Stimulated activated CD8-positive, alpha-beta memory T cell treated with anti-CD3 and anti-CD28 coated beads, Interleukin-12 subunit alpha, Interleukin-12 subunit beta, amount 100 ng/mL, for 4 hours (primary cell): ENCODE measurements around the gene C4BPA.

ENCODE experiments used
- DNase-seq: peaks from one replicate; pipeline ENCODE4 v3.0.0-alpha.2; 2020; ENCODE audit warnings: low read depth

Gene C4BPA

GRCh38 chr1:207077470-207078377, 26.3 kb upstream of the C4BPA start:
- peak; percentile 13 for DNase-seq

- DNase-seq = no peak
Observed at GRCh38 chr1:207078578-207079132, 25.4 kb upstream of the C4BPA start.

- no peak for DNase-seq
Observed at GRCh38 chr1:207079706-207080241, 24.3 kb upstream of the C4BPA start.

GRCh38 chr1:207081088-207081487, 22.9 kb upstream of the C4BPA start:
- DNase-seq = no peak

- DNase-seq = no peak
Observed at GRCh38 chr1:207081806-207082205, 22.2 kb upstream of the C4BPA start.

GRCh38 chr1:207084232-207084631, 19.8 kb upstream of the C4BPA start:
- no peak for DNase-seq

- DNase-seq = peak; percentile 6
Observed at GRCh38 chr1:207084701-207085180, 19.3 kb upstream of the C4BPA start.

- no peak for DNase-seq
Observed at GRCh38 chr1:207085887-207086286, 18.1 kb upstream of the C4BPA start.

GRCh38 chr1:207088161-207088560, 15.9 kb upstream of the C4BPA start:
- DNase-seq = no peak

GRCh38 chr1:207088701-207089626, 15.1 kb upstream of the C4BPA start, which contains the start of gene C4BPB:
C4BPB (plus strand) TSS chr1:207088860; CDS start chr1:207089532, 672 bp downstream.
- DNase-seq = no peak

- DNase-seq = no peak
Observed at GRCh38 chr1:207089627-207090355, 14.2 kb upstream of the C4BPA start.

- no peak for DNase-seq
Observed at GRCh38 chr1:207091200-207091908, 12.7 kb upstream of the C4BPA start.

- DNase-seq = no peak
Observed at GRCh38 chr1:207093944-207094343, 10.1 kb upstream of the C4BPA start.

- no peak for DNase-seq
Observed at GRCh38 chr1:207097871-207098324, 6.1 kb upstream of the C4BPA start.

- no peak for DNase-seq
Observed at GRCh38 chr1:207101720-207102119, 2.3 kb upstream of the C4BPA start.

- DNase-seq = no peak
Observed at GRCh38 chr1:207102146-207102545, 1.9 kb upstream of the C4BPA start.

GRCh38 chr1:207102659-207103058, 1.4 kb upstream of the C4BPA start:
- DNase-seq = no peak

- DNase-seq = no peak
Observed at GRCh38 chr1:207109004-207109403, 5.0 kb downstream of the C4BPA start.

GRCh38 chr1:207112616-207113296, 8.7 kb downstream of the C4BPA start:
- DNase-seq = no peak

GRCh38 chr1:207115269-207115668, 11.2 kb downstream of the C4BPA start:
- DNase-seq = no peak
